ENCODE data around the gene MAL. TPM values are rescaled to one million over a fixed set of nuclear protein-coding genes. Genes with fewer than 3 reads are reported as not detected.
A peak's percentile ranks its signal among the peaks of the same experiment; 100 is the strongest.

MAL gene
- total and polyA plus RNA-seq, 3 donors from 2014 or later: 0.62 to 1.3 (median 0.79) TPM

GRCh38 chr2:95023222-95023597 lies 2.3 kb upstream of the MAL start:
- no peak overlapping the region for H3K27ac ChIP-seq
- H3K27me3 ChIP-seq: no peaks in the 10 kb centered on the region
- H3K4me1 ChIP-seq: peaks cover 3% of the 10 kb centered on the region
- H3K9me3 ChIP-seq: no peaks in the 10 kb centered on the region
- WGBS, 2 donors: 67 to 76% methylated on average over 2 of the region's 2 CpGs
- intact Hi-C loops (cut with DNase I; ENCODE audit: low total_unique reads): no loop called here
- no peak overlapping the region for H3K4me3 ChIP-seq
- DNase-seq: no peak
- TF ChIP-seq POLR2A (IDR thresholded peaks at IDR 0.05): no peak
- TF ChIP-seq, protein P1, sequence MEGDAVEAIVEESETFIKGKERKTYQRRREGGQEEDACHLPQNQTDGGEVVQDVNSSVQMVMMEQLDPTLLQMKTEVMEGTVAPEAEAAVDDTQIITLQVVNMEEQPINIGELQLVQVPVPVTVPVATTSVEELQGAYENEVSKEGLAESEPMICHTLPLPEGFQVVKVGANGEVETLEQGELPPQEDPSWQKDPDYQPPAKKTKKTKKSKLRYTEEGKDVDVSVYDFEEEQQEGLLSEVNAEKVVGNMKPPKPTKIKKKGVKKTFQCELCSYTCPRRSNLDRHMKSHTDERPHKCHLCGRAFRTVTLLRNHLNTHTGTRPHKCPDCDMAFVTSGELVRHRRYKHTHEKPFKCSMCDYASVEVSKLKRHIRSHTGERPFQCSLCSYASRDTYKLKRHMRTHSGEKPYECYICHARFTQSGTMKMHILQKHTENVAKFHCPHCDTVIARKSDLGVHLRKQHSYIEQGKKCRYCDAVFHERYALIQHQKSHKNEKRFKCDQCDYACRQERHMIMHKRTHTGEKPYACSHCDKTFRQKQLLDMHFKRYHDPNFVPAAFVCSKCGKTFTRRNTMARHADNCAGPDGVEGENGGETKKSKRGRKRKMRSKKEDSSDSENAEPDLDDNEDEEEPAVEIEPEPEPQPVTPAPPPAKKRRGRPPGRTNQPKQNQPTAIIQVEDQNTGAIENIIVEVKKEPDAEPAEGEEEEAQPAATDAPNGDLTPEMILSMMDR (IDR thresholded peaks at IDR 0.05): no peak
- H3K36me3 ChIP-seq (ENCODE audit: low read depth, missing control alignments): no peaks in the 10 kb centered on the region

GRCh38 chr2:95024371-95024770 lies 1.1 kb upstream of the MAL start:
- Histone ChIP-seq H3K36me3 (ENCODE audit: low read depth, missing control alignments) (no peaks in the 10 kb centered on the region), H3K27me3 (no peaks in the 10 kb centered on the region), H3K4me3 (no peak overlapping the region), H3K27ac (no peak overlapping the region), H3K9me3 (no peaks in the 10 kb centered on the region), H3K4me1 (peaks cover 3% of the 10 kb centered on the region)
- TF ChIP-seq, protein P1 (IDR thresholded peaks at IDR 0.05): no peak
- no peak for TF ChIP-seq POLR2A (IDR thresholded peaks at IDR 0.05)
- no peak for DNase-seq
- intact Hi-C loops (cut with DNase I; ENCODE audit: low total_unique reads): no loop called here
- WGBS, 2 donors: 36 to 38% methylated on average over 11 of the region's 11 CpGs

DNA sequence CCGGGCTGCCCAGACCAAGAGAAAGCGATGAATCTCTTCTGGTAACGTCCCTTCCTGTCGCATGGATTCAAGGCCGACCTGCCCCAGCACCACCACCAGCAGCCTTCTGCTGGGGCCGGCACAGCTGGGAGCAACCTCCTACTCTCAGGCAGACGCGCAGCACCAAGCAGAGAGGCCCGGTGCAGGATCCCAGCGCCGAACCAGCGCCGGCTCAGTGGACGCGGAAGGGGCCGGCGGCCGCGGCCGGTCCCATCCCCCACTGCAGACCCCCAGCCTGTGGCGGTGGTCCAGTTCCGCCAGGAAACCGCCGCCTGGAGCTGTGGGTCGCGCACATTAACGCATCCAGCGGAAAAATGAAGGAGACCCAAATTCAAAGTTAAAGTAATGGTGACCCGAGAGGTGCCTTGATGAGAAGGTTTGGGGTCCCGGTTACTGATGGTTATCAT lies 525 bp upstream of the MAL start:
- Histone ChIP-seq H3K4me3 (peak overlapping the region in 1 of 2 donors; percentile 38), H3K9me3 (no peaks in the 10 kb centered on the region), H3K4me1 (peaks cover 3% of the 10 kb centered on the region), H3K36me3 (ENCODE audit: low read depth, missing control alignments) (no peaks in the 10 kb centered on the region), H3K27me3 (no peaks in the 10 kb centered on the region), H3K27ac (no peak overlapping the region)
- TF ChIP-seq POLR2A (IDR thresholded peaks at IDR 0.05): no peak
- TF ChIP-seq, protein P1 (IDR thresholded peaks at IDR 0.05): no peak
- WGBS, 2 donors: 1 to 3% methylated on average over 28 to 29 of the region's 30 CpGs
- no peak for DNase-seq
- intact Hi-C loops (cut with DNase I; ENCODE audit: low total_unique reads): no loop called here

- Histone ChIP-seq H3K9me3 (no peaks in the 10 kb centered on the region), H3K27ac (no peak overlapping the region), H3K36me3 (ENCODE audit: low read depth, missing control alignments) (no peaks in the 10 kb centered on the region), H3K4me3 (no peak overlapping the region), H3K27me3 (no peaks in the 10 kb centered on the region), H3K4me1 (peaks cover 3% of the 10 kb centered on the region)
- 8 to 11% methylated on average over 19 to 47 of the region's 47 CpGs for WGBS, 2 donors
- intact Hi-C loops (cut with DNase I; ENCODE audit: low total_unique reads): no loop called here
- no peak for DNase-seq
- TF ChIP-seq, protein P1 (IDR thresholded peaks at IDR 0.05): no peak
- no peak for TF ChIP-seq POLR2A (IDR thresholded peaks at IDR 0.05)
Measured at GRCh38 chr2:95026471-95027368, 1.2 kb downstream of the MAL start.

- intact Hi-C loops (cut with DNase I; ENCODE audit: low total_unique reads): no loop called here
- H3K27ac ChIP-seq: no peak overlapping the region
- H3K4me3 ChIP-seq: no peak overlapping the region
- H3K9me3 ChIP-seq: no peaks in the 10 kb centered on the region
- DNase-seq: no peak
- H3K4me1 ChIP-seq: peaks cover 3% of the 10 kb centered on the region
- TF ChIP-seq POLR2A (IDR thresholded peaks at IDR 0.05): no peak
- TF ChIP-seq, protein P1 (IDR thresholded peaks at IDR 0.05): no peak
- 24 to 29% methylated on average over 9 of the region's 9 CpGs for WGBS, 2 donors
- H3K27me3 ChIP-seq: no peaks in the 10 kb centered on the region
- no peaks in the 10 kb centered on the region for H3K36me3 ChIP-seq (ENCODE audit: low read depth, missing control alignments)
Measured at GRCh38 chr2:95027369-95027720, 1.8 kb downstream of the MAL start.

Measured in testis (tissue), 3 donors.